Right kidney (tissue), 1 donor: ENCODE measurements around the gene CDKL4.
"Not testable (repeated sequence)": the region's sequence is repeated elsewhere in the genome, so short reads cannot be mapped to it uniquely, and the experiment has no call there.

Source experiments
- DNase-seq: peaks from one replicate; pipeline ENCODE4 v3.0.0-alpha.2; 2016

The CDKL4 gene

DNA sequence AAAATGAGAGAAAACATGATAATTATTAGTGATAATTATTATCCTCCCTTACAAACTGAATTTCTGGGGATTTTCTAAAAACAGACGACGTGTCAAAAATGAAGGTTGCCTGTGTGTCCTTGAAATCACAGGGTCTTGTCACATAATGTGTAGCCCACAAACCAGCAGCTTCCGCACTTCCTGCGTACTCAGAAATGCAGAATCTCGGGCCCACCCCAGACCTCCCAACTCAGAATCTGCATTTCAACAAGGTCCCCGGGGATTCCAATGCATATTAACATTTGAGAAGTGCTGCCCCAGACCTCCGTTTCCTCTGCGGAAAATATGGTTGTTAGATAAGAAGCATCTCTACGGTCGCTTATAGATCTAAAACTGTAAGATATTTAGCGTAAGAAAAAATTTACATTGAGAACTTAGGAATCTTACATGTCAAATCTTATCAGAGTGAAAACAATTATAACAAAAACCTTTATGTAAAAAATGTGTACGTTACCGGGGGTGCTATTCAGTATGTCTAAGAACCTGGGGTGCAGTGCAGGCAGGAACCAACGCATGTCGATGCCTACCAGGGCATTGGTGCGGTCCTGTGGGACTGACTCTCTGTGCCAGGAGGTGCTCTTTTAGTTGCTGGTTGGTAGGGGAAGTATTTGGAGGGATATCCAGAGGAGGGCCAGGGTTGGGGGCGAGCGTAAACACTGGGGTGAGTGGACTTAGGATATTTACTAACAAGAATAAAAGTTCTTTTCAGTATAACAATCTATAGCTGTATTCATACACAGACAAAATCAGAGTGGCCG lies 15.2 kb downstream of the CDKL4 start:
- peak; percentile 57 for DNase-seq

GRCh38 chr2:39227628-39228412 lies 15.9 kb downstream of the CDKL4 start:
- DNase-seq, result peak; percentile 64

GRCh38 chr2:39225567-39225966 lies 18.2 kb downstream of the CDKL4 start:
- no peak for DNase-seq

GRCh38 chr2:39223909-39224308 lies 19.9 kb downstream of the CDKL4 start:
- no peak for DNase-seq

DNA sequence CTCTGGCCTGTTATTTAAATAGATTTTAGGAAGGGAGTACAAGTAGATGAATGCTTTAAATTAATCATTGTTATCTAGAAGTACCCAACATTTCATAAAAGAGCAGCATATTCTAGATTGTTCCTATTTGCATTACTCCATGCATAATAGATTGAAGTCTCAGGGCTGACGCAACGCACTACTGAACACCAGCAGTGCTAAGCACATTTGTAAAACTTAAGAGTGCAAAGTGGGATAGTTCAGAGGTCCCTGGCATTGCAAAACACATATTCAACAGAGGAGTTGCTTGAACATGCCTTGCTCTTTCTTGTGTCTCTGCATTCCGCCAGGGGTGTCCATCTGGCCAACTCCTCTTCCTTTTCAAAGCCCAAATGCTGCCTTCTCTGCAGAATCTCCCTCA lies 22.3 kb downstream of the CDKL4 start:
- DNase-seq, result no peak

- no peak for DNase-seq
These were observed 23.6 kb downstream of the CDKL4 start for GRCh38 chr2:39220136-39220535.

GRCh38 chr2:39218391-39218790 lies 25.4 kb downstream of the CDKL4 start:
- no peak for DNase-seq

- DNase-seq, result no peak
These were observed 26.6 kb downstream of the CDKL4 start for GRCh38 chr2:39217192-39217550.

DNA sequence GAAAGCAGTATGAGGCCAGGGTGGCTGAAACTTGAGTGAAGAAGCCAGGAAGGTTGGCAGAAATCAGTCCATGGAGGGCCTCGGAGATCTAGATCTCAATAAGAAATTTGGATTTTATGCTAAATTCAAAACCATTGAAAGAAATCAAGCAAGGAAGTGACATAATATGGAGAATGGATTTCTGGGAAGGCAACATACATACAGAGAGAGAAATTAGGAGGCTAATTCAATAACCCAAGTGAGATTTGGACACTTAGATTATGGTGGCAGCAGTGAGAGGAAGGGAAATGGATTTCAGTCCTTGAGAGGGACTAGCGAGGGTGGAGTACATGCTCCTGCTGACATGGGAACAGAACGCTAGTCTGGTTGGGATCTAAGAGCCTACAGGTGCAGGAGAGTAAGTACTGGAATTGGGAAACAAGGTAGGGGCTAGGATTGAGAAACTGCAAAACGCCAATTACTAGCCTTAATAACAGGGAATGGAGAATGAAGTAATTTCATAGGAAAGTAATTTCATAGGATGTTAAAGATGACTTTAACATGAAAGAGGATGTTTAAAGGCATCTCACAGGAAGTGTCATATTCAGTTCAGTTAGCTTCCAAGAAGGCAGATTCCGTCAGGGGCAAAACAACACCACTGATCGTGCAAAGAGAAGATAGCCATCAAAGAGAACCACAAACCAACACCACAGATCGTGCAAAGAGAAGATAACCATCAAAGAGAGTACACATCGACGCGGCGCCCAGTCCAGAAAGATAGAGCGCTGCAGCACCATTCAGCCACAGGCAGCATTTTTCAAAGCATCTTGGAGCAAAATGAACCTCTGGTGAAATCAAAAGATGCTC lies 27.2 kb downstream of the CDKL4 start:
- DNase-seq, result no peak

GRCh38 chr2:39215545-39215944 lies 28.2 kb downstream of the CDKL4 start:
- DNase-seq, result no peak

DNA sequence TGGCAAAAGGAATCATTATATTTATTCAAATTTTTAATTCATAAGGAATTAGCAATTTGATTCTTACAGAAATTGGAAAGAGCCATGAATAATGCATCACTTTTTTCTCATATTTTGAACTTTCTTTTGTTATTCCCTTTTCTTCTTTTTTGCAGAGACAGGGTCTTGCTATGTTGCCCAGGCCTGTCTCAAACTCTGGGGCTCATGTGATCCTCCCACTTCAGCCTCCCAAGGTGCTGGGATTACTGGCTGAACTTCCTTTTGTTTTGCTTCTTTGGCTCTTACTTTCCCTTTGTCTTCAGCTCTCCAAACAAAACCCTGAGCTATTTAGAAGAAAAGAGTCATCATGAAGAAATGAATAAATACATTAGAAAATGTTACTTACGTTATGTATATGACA lies 30.8 kb downstream of the CDKL4 start:
- no peak for DNase-seq

DNA sequence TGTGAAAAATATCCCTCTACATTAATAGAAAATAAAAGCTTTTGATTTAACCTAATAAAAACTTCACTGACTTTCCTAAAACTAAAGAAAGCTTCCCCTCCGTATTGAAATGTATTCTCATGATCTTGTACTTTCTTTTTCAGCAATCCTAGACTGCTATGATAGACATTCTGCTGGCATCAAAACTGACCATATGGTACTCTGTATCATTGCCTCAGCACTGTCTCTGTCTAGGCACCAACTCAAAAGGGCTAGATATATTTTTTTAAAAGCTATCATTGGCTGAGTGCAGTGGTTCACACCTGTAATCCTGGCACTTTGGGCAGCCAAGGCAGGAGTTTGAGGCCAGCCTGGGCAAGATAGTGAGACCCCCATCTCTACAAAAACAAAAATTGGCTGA lies 32.9 kb downstream of the CDKL4 start:
- no peak for DNase-seq

DNA sequence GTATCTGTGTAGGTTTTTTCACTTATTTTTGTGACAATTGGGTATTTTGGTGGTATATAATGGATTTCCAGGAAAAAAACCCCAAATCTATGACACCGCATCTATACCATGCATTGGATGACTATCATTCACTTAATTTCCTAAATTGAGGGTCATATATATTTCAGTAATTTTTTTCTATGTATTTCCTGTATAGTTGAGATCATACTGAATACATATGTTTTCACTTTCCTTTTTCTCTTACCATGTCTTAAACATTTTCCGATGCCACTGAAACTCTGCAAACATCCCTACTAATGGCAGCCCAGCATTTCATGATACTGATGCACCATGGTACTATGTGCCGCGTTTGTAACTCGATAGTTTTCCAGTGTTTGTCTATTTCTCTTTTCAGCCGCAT lies 40.4 kb downstream of the CDKL4 start:
- no peak for DNase-seq

DNA sequence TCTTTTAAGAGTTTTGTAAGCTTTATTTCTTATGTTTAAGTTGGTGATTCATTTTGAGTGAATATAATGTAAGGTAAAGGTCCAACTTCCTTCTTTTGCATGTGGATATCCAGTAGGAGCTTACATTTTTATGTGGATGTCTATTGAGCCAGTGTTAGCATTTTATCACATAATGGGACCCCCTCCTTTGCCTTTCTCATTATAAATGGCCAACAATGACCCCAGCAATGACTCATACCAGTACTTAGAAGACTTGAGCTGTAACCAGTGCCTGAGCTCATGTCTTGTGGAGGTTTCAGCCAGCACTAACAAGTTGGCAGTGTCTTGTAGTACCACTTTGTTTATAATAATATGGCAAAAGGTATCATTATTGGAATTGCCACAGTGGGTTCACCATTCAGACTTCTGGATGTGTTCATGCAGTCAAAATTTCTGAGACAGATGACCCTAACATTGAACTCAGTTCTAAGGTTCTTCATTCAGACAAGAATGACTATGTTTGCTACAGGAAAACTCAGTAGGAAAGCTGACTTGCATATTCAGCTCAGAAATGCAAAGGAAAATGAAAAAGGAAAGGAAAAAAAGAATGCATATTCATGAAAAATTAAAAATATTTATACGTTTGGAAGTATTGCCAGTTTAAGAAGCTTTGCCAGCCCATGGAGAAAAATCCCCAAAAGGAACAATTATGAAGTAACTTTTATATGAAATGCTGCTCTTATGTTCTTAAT lies 41.0 kb downstream of the CDKL4 start:
- DNase-seq, result no peak

DNA sequence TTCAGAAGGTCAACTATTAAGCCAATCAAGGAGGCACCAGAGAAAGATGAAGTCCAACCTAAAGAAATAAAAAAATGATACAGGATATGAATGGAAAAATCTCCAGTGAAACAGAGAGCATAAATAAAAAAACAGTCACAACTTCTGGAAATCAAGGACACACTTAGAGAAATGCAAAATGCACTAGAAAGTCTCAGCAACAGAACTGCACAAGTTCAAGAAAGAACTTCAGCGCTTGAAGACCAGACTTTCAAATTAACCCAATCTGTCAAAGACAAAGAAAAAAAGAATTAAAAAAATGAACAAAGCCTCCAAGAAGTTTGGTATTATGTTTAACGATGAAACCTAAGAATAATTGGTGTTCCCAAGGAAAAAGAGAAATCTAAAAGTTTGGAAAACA lies 46.8 kb downstream of the CDKL4 start:
- DNase-seq, result not testable (repeated sequence)

DNA sequence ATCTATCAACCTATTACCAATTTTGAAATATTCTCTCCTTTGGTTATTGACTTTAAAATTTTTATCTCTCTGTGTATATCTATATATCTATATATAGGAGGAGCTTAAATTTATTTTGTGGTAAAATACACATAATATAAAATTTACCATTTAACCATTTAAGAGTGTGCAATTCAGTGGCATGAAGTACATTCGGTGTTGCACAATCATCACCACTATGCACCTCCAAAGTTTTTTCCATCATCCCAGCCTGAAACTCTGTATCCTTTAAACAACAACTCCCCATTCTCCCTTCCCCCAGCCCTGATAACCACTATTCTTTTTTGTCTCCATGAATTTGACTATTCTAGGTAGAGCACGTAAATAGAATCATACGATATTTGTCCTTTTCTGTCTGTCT lies 49.1 kb downstream of the CDKL4 start:
- no peak for DNase-seq

DNA sequence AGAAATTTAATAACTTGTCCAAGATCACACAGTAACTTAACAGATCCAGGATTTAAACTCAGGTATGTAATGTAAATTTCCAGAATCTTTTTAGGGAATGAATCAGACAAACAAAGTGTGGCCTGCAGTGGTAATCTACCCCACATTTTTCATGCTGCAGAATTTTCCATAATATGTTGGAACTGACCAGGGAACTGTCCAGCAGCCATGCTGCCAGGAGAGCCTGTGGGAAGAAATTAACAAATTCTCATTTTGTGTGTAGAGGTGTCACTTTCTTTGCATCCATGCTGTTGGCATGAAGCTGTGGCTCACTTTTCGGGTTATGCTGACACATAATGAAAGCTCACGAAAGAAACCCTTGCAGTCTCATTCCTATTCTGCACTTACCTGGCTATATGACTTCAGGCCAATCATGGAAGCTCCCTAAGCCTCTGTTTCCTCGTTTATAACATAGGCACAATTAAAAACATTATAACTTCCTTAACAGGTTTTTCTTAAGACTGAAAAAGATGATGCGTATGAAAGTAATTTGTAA lies 54.7 kb downstream of the CDKL4 start:
- no peak for DNase-seq

GRCh38 chr2:39183673-39184072 lies 60.1 kb downstream of the CDKL4 start:
- no peak for DNase-seq

GRCh38 chr2:39181297-39181696 lies 62.5 kb downstream of the CDKL4 start:
- DNase-seq, result no peak

GRCh38 chr2:39179974-39180960 lies 63.5 kb downstream of the CDKL4 start:
- DNase-seq, result peak; percentile 18

GRCh38 chr2:39178756-39179155 lies 65.0 kb downstream of the CDKL4 start:
- no peak for DNase-seq
